ENCODE measurements around the gene URI1. TPM values are rescaled to one million over a fixed set of nuclear protein-coding genes. Genes with fewer than 3 reads are reported as not detected.
A peak's percentile ranks its signal among the peaks of the same experiment; 100 is the strongest.

The URI1 gene
- total RNA-seq, 1 experiment from 2014 or later: 71.0 TPM

GRCh38 chr19:30049846-30050667 lies 108.0 kb downstream of the URI1 start:
- TF ChIP-seq CTCF (IDR thresholded peaks at IDR 0.05) (no peak), SIN3A (IDR thresholded peaks at IDR 0.05; ENCODE audit: borderline replicate concordance, insufficient read depth, low read depth, low read length) (no peak), TCF7L2 (IDR thresholded peaks at IDR 0.05; ENCODE audit: low read depth, low read length) (no peak), REST (IDR thresholded peaks at IDR 0.05; ENCODE audit: insufficient read depth in 1 of 2, low read depth in 2 of 2, low read length in 1 of 2) (no peak), POLR2AphosphoS5 (IDR thresholded peaks at IDR 0.05; ENCODE audit: low read depth, low read length) (peak; percentile 5; the same call in 1 of the 2 replicates)
- ATAC-seq (no peak; the same call in 1 of the 2 replicates), DNase-seq (ENCODE audit: low read depth, low spot score) (no peak)
- Histone ChIP-seq H3K4me3 (ENCODE audit: low read depth in 2 of 2, low read length in 2 of 2) (no peak overlapping the region), H3K27me3 (ENCODE audit: control insufficient read depth, insufficient read depth, low read length) (no peaks in the 10 kb centered on the region), H3K4me1 (ENCODE audit: control insufficient read depth, insufficient read depth, low read length) (no peaks in the 10 kb centered on the region), H3K9me3 (ENCODE audit: control insufficient read depth, insufficient read depth, low read depth, low read length) (no peaks in the 10 kb centered on the region), H3K27ac (ENCODE audit: low read length) (no peak overlapping the region), H3K36me3 (ENCODE audit: control insufficient read depth, insufficient read depth, low read length) (no peaks in the 10 kb centered on the region)
- intact Hi-C loops (cut with micrococcal nuclease; ENCODE audit: unreplicated experiment): no loop called here
- BruUV-seq (replicated peaks): no TSS peak
- ChIA-PET CTCF (no interaction called here), POLR2A (interaction anchor here (0.6 kb wide), 1 partner anchor 560 kb away, joined by 5 read pairs; no protein-coding TSS in a partner anchor)
- in situ Hi-C loops (cut with HindIII; ENCODE audit: low pct_unique_long_range_greater_than_20kb, low sequenced_read_pairs): no loop called here

GRCh38 chr19:30052122-30053075 lies 110.4 kb downstream of the URI1 start:
- peak; percentile 36; the same call in 1 of the 2 replicates for ATAC-seq
- no peaks in the 10 kb centered on the region for H3K9me3 ChIP-seq (ENCODE audit: control insufficient read depth, insufficient read depth, low read depth, low read length)
- DNase-seq (ENCODE audit: low read depth, low spot score): no peak
- no peak for TF ChIP-seq SIN3A (IDR thresholded peaks at IDR 0.05; ENCODE audit: borderline replicate concordance, insufficient read depth, low read depth, low read length)
- no peak for TF ChIP-seq REST (IDR thresholded peaks at IDR 0.05; ENCODE audit: insufficient read depth in 1 of 2, low read depth in 2 of 2, low read length in 1 of 2)
- no peak for TF ChIP-seq POLR2AphosphoS5 (IDR thresholded peaks at IDR 0.05; ENCODE audit: low read depth, low read length)
- TF ChIP-seq TCF7L2 (IDR thresholded peaks at IDR 0.05; ENCODE audit: low read depth, low read length): no peak
- H3K4me3 ChIP-seq (ENCODE audit: low read depth in 2 of 2, low read length in 2 of 2): no peak overlapping the region
- intact Hi-C loops (cut with micrococcal nuclease; ENCODE audit: unreplicated experiment): no loop called here
- ChIA-PET CTCF (no interaction called here), POLR2A (no interaction called here)
- no TSS peak for BruUV-seq (replicated peaks)
- in situ Hi-C loops (cut with HindIII; ENCODE audit: low pct_unique_long_range_greater_than_20kb, low sequenced_read_pairs): no loop called here
- H3K36me3 ChIP-seq (ENCODE audit: control insufficient read depth, insufficient read depth, low read length): no peaks in the 10 kb centered on the region
- no peaks in the 10 kb centered on the region for H3K27me3 ChIP-seq (ENCODE audit: control insufficient read depth, insufficient read depth, low read length)
- no peak overlapping the region for H3K27ac ChIP-seq (ENCODE audit: low read length)
- H3K4me1 ChIP-seq (ENCODE audit: control insufficient read depth, insufficient read depth, low read length): no peaks in the 10 kb centered on the region
